Measurements from ENCODE around the gene TNRC18.
"Not testable (repeated sequence)": the region's sequence is repeated elsewhere in the genome, so short reads cannot be mapped to it uniquely, and the experiment has no call there.

The TNRC18 gene

GRCh38 chr7:5267829-5268228 is 155.8 kb downstream of the TNRC18 start:
- DNase-seq (ENCODE audit: low spot score): not testable (repeated sequence)

- DNase-seq (ENCODE audit: low spot score): no peak
Observed at GRCh38 chr7:5266191-5267028, 157.2 kb downstream of the TNRC18 start.

GRCh38 chr7:5265320-5266190 is 158.1 kb downstream of the TNRC18 start:
- no peak for DNase-seq (ENCODE audit: low spot score)

- not testable (repeated sequence) for DNase-seq (ENCODE audit: low spot score)
Observed at GRCh38 chr7:5263066-5263465, 160.6 kb downstream of the TNRC18 start.

- DNase-seq (ENCODE audit: low spot score): not testable (repeated sequence)
Observed at GRCh38 chr7:5260530-5261068, 163.0 kb downstream of the TNRC18 start.

Measured in SW480 (cell line).